Gastroesophageal sphincter (tissue), 4 donors: ENCODE data around the gene KRTAP4-9. TPM values are rescaled to one million over a fixed set of nuclear protein-coding genes. Genes with fewer than 3 reads are reported as not detected.
"Not testable (repeated sequence)": the region's sequence is repeated elsewhere in the genome, so short reads cannot be mapped to it uniquely, and the experiment has no call there.

ENCODE experiments used
- ATAC-seq: fragments of 150-250 bp; one replicate; pipeline ENCODE4 v1.9.1; 2016; ENCODE audit warnings: mild to moderate bottlenecking, moderate library complexity
- H3K27ac ChIP-seq, 4 donors: fragments of 200-600 bp; sonication (generic) in 3 of 4; 1 replicate in 3 of 4; 2 replicates in 1 of 4; pipeline ENCODE4 v1.5.1; 2016 to 2019
- H3K27me3 ChIP-seq: fragments of 200-600 bp; sonication (generic); one replicate; pipeline ENCODE4 v1.5.1; 2019
- H3K36me3 ChIP-seq, 2 donors: fragments of 200-600 bp; sonication (generic); one replicate each; pipeline ENCODE4 v1.5.1; 2019; ENCODE audit warnings: control low read depth in 1 of 2
- H3K4me1 ChIP-seq, 3 donors: fragments of 200-600 bp; sonication (generic); 1 replicate in 2 of 3; 2 replicates in 1 of 3; pipeline ENCODE4 v1.5.1; 2016 to 2019; ENCODE audit warnings: control low read depth in 2 of 3
- H3K4me3 ChIP-seq, 2 donors: fragments of 200-600 bp; sonication (generic); one replicate each; pipeline ENCODE4 v1.5.1; 2019; ENCODE audit warnings: mild to moderate bottlenecking in 1 of 2, moderate library complexity in 1 of 2
- H3K9me3 ChIP-seq, 3 donors: fragments of 200-600 bp; sonication (generic); one replicate each; pipeline ENCODE4 v1.5.1; 2017 to 2019; ENCODE audit warnings: control low read depth in 2 of 3
- CTCF ChIP-seq, 4 experiments: fragments of 200-600 bp in 2 of 4; fragments of 450-650 bp in 2 of 4; sonication (generic) in 1 of 4; IDR thresholded peaks; one replicate each; pipeline ENCODE4 v1.5.1; 2017 to 2019; ENCODE audit warnings: antibody characterized with exemption in 4 of 4, mild to moderate bottlenecking in 2 of 4, moderate library complexity in 2 of 4
- EP300 ChIP-seq: sonication (generic); formaldehyde crosslinking; IDR thresholded peaks from one replicate; pipeline ENCODE4 v1.6.1; 2017; ENCODE audit warnings: antibody characterized with exemption, mild to moderate bottlenecking
- POLR2A ChIP-seq, 2 donors: fragments of 450-650 bp; IDR thresholded peaks; one replicate each; pipeline ENCODE4 v1.6.1; 2017; ENCODE audit warnings: antibody characterized with exemption in 2 of 2, mild to moderate bottlenecking in 2 of 2, moderate library complexity in 1 of 2
- POLR2AphosphoS5 ChIP-seq: sonication (generic); formaldehyde crosslinking; IDR thresholded peaks from one replicate; pipeline ENCODE4 v1.6.1; 2017; ENCODE audit warnings: antibody characterized with exemption
- WGBS, 2 donors: methylation state at CpG; one replicate each; pipeline ENCODE4 v1.1.5; 2018; ENCODE audit warnings: low coverage in 1 of 2; 5-methylcytosine and 5-hydroxymethylcytosine counted together
- total RNA-seq, 4 donors: library from RNA; depleted of rRNA; stranded (reverse); fragments of >200 nt; gene quantifications; one replicate each; pipeline ENCODE4 v1.1.0, GENCODE V29; 2016

KRTAP4-9 gene
- total RNA-seq, 4 donors from 2014 or later = not detected

GRCh38 chr17:41140360-41141131 is 35.4 kb downstream of the KRTAP4-9 start, which contains the start of gene KRTAP4-6:
Gene KRTAP4-6, minus strand, starts transcription at chr17:41140544. Its CDS starts 57 bp downstream, at chr17:41140487.
- H3K27me3 ChIP-seq = peaks cover 9% of the 10 kb centered on the region
- no peak within 1 kb of the TSS for H3K27ac ChIP-seq
- H3K4me3 ChIP-seq = no peak within 1 kb of the TSS
- ATAC-seq = no peak
- H3K9me3 ChIP-seq = peaks cover 0 to 42% (median 0%) of the 10 kb centered on the region in 3 donors
- no peaks in the 10 kb centered on the region for H3K36me3 ChIP-seq
- TF ChIP-seq EP300 (no peak), POLR2A (IDR thresholded peaks at IDR 0.05) (no peak), POLR2AphosphoS5 (no peak), CTCF (IDR thresholded peaks at IDR 0.05) (no peak)
- WGBS, 2 donors = 58 to 83% methylated on average over 2 to 6 of the region's 6 CpGs
- no peaks in the 10 kb centered on the region for H3K4me1 ChIP-seq

GRCh38 chr17:41141361-41141760 is 36.2 kb downstream of the KRTAP4-9 start:
- no peaks in the 10 kb centered on the region for H3K4me1 ChIP-seq
- peaks cover 9% of the 10 kb centered on the region for H3K27me3 ChIP-seq
- peaks cover 0 to 42% (median 0%) of the 10 kb centered on the region in 3 donors for H3K9me3 ChIP-seq
- H3K4me3 ChIP-seq = no peak overlapping the region
- H3K27ac ChIP-seq = no peak overlapping the region
- no peak for ATAC-seq
- no peak for TF ChIP-seq EP300
- no peak for TF ChIP-seq POLR2A (IDR thresholded peaks at IDR 0.05)
- no peak for TF ChIP-seq CTCF (IDR thresholded peaks at IDR 0.05)
- TF ChIP-seq POLR2AphosphoS5 = no peak
- H3K36me3 ChIP-seq = no peaks in the 10 kb centered on the region

GRCh38 chr17:41144846-41145245 is 39.7 kb downstream of the KRTAP4-9 start:
- no peak overlapping the region for H3K4me3 ChIP-seq
- no peaks in the 10 kb centered on the region for H3K4me1 ChIP-seq
- H3K9me3 ChIP-seq = peaks cover 0 to 27% (median 0%) of the 10 kb centered on the region in 3 donors
- 32 to 100% methylated on average over 1 of the region's 1 CpG for WGBS, 2 donors
- TF ChIP-seq EP300 = no peak
- no peak overlapping the region for H3K27ac ChIP-seq
- peaks cover 14% of the 10 kb centered on the region for H3K27me3 ChIP-seq
- ATAC-seq = no peak
- no peaks in the 10 kb centered on the region for H3K36me3 ChIP-seq

- Histone ChIP-seq H3K4me3 (no peak overlapping the region), H3K27me3 (peaks cover 10% of the 10 kb centered on the region), H3K4me1 (no peaks in the 10 kb centered on the region), H3K9me3 (peaks cover 0 to 23% (median 0%) of the 10 kb centered on the region in 3 donors), H3K27ac (no peak overlapping the region), H3K36me3 (no peaks in the 10 kb centered on the region)
- WGBS, 2 donors = 86 to 96% methylated on average over 2 of the region's 2 CpGs
- no peak for TF ChIP-seq POLR2A (IDR thresholded peaks at IDR 0.05)
- no peak for TF ChIP-seq POLR2AphosphoS5
- TF ChIP-seq EP300 = no peak
- TF ChIP-seq CTCF (IDR thresholded peaks at IDR 0.05) = no peak
- no peak for ATAC-seq
Observed at GRCh38 chr17:41145261-41145660, 40.1 kb downstream of the KRTAP4-9 start.

- TF ChIP-seq POLR2AphosphoS5 (no peak), CTCF (IDR thresholded peaks at IDR 0.05) (no peak), EP300 (no peak), POLR2A (IDR thresholded peaks at IDR 0.05) (no peak)
- ATAC-seq = no peak
- peaks cover 9% of the 10 kb centered on the region for H3K27me3 ChIP-seq
- H3K4me1 ChIP-seq = no peaks in the 10 kb centered on the region
- 83 to 88% methylated on average over 2 of the region's 2 CpGs for WGBS, 2 donors
- H3K27ac ChIP-seq = no peak overlapping the region
- H3K4me3 ChIP-seq = no peak overlapping the region
- no peaks in the 10 kb centered on the region for H3K36me3 ChIP-seq
- peaks cover 0 to 16% (median 0%) of the 10 kb centered on the region in 3 donors for H3K9me3 ChIP-seq
Observed at GRCh38 chr17:41147531-41148204, 42.5 kb downstream of the KRTAP4-9 start.

GRCh38 chr17:41148971-41149651 is 43.9 kb downstream of the KRTAP4-9 start:
- H3K9me3 ChIP-seq, H3K4me3 ChIP-seq, H3K36me3 ChIP-seq, H3K27me3 ChIP-seq, ATAC-seq, H3K27ac ChIP-seq, H3K4me1 ChIP-seq: not testable (repeated sequence)
- 67 to 73% methylated on average over 1 to 7 of the region's 10 CpGs for WGBS, 2 donors
